ENCODE data around the gene CLEC3A.

The CLEC3A gene

GRCh38 chr16:78065319-78065718, 43.0 kb downstream of the CLEC3A start:
- no peak overlapping the region for H3K4me3 ChIP-seq (ENCODE audit: low read length)
- WGBS, result 77% methylated on average over 4 of the region's 4 CpGs
- peaks cover 2% of the 10 kb centered on the region; the same call in 1 of the 2 replicates for H3K4me1 ChIP-seq (ENCODE audit: insufficient read depth, low read length)

GRCh38 chr16:78069913-78070312, 47.6 kb downstream of the CLEC3A start:
- no peaks in the 10 kb centered on the region for H3K9me3 ChIP-seq (ENCODE audit: insufficient read depth, low read depth, low read length)
- no peak overlapping the region for H3K27ac ChIP-seq (ENCODE audit: low read depth, low read length)
- H3K9ac ChIP-seq (ENCODE audit: low read depth, low read length), result no peak overlapping the region
- WGBS, result 96% methylated on average over 5 of the region's 5 CpGs
- no peak overlapping the region for H3K4me3 ChIP-seq (ENCODE audit: low read length)
- H3K4me1 ChIP-seq (ENCODE audit: insufficient read depth, low read length), result peaks cover 13% of the 10 kb centered on the region; the same call in 1 of the 2 replicates
- H3K27me3 ChIP-seq (ENCODE audit: insufficient read depth, low read length), result peaks cover 87% of the 10 kb centered on the region
- no peaks in the 10 kb centered on the region for H3K36me3 ChIP-seq (ENCODE audit: insufficient read depth, low read length)

More at GRCh38 chr16:78065319-78065718, 43.0 kb downstream of the CLEC3A start:
- Histone ChIP-seq H3K9ac (ENCODE audit: low read depth, low read length) (no peak overlapping the region), H3K27ac (ENCODE audit: low read depth, low read length) (no peak overlapping the region), H3K36me3 (ENCODE audit: insufficient read depth, low read length) (no peaks in the 10 kb centered on the region), H3K27me3 (ENCODE audit: insufficient read depth, low read length) (peaks cover 51% of the 10 kb centered on the region), H3K9me3 (ENCODE audit: insufficient read depth, low read depth, low read length) (no peaks in the 10 kb centered on the region)

- H3K27ac ChIP-seq (ENCODE audit: low read depth, low read length), result peak overlapping the region; percentile 27; the same call in 1 of the 2 replicates
- WGBS, result 14% methylated on average over 3 of the region's 5 CpGs
- no peak overlapping the region for H3K4me3 ChIP-seq (ENCODE audit: low read length)
- H3K9me3 ChIP-seq (ENCODE audit: insufficient read depth, low read depth, low read length), result no peaks in the 10 kb centered on the region
- H3K36me3 ChIP-seq (ENCODE audit: insufficient read depth, low read length), result no peaks in the 10 kb centered on the region
- peaks cover 98% of the 10 kb centered on the region for H3K27me3 ChIP-seq (ENCODE audit: insufficient read depth, low read length)
- H3K9ac ChIP-seq (ENCODE audit: low read depth, low read length), result no peak overlapping the region
- H3K4me1 ChIP-seq (ENCODE audit: insufficient read depth, low read length), result peaks cover 13% of the 10 kb centered on the region
Observed at GRCh38 chr16:78072275-78072674, 49.9 kb downstream of the CLEC3A start.

GRCh38 chr16:78075800-78076199, 53.5 kb downstream of the CLEC3A start:
- no peak overlapping the region for H3K4me3 ChIP-seq (ENCODE audit: low read length)
- no peak overlapping the region for H3K27ac ChIP-seq (ENCODE audit: low read depth, low read length)
- no peaks in the 10 kb centered on the region for H3K9me3 ChIP-seq (ENCODE audit: insufficient read depth, low read depth, low read length)
- WGBS, result 74% methylated on average over 3 of the region's 3 CpGs
- peaks cover 96% of the 10 kb centered on the region for H3K27me3 ChIP-seq (ENCODE audit: insufficient read depth, low read length)
- H3K36me3 ChIP-seq (ENCODE audit: insufficient read depth, low read length), result no peaks in the 10 kb centered on the region
- no peak overlapping the region for H3K9ac ChIP-seq (ENCODE audit: low read depth, low read length)
- H3K4me1 ChIP-seq (ENCODE audit: insufficient read depth, low read length), result peaks cover 10% of the 10 kb centered on the region

- 92% methylated on average over 4 of the region's 4 CpGs for WGBS
Observed at GRCh38 chr16:78081341-78081740, 59.0 kb downstream of the CLEC3A start.

More at GRCh38 chr16:78081341-78081740, 59.0 kb downstream of the CLEC3A start:
- H3K4me3 ChIP-seq (ENCODE audit: low read length), result no peak overlapping the region
- no peaks in the 10 kb centered on the region for H3K4me1 ChIP-seq (ENCODE audit: insufficient read depth, low read length)
- no peak overlapping the region for H3K27ac ChIP-seq (ENCODE audit: low read depth, low read length)
- no peak overlapping the region for H3K9ac ChIP-seq (ENCODE audit: low read depth, low read length)
- peaks cover 57% of the 10 kb centered on the region for H3K27me3 ChIP-seq (ENCODE audit: insufficient read depth, low read length)
- no peaks in the 10 kb centered on the region for H3K36me3 ChIP-seq (ENCODE audit: insufficient read depth, low read length)
- H3K9me3 ChIP-seq (ENCODE audit: insufficient read depth, low read depth, low read length), result no peaks in the 10 kb centered on the region
